ENCODE measurements around the gene RIN3.

DNA sequence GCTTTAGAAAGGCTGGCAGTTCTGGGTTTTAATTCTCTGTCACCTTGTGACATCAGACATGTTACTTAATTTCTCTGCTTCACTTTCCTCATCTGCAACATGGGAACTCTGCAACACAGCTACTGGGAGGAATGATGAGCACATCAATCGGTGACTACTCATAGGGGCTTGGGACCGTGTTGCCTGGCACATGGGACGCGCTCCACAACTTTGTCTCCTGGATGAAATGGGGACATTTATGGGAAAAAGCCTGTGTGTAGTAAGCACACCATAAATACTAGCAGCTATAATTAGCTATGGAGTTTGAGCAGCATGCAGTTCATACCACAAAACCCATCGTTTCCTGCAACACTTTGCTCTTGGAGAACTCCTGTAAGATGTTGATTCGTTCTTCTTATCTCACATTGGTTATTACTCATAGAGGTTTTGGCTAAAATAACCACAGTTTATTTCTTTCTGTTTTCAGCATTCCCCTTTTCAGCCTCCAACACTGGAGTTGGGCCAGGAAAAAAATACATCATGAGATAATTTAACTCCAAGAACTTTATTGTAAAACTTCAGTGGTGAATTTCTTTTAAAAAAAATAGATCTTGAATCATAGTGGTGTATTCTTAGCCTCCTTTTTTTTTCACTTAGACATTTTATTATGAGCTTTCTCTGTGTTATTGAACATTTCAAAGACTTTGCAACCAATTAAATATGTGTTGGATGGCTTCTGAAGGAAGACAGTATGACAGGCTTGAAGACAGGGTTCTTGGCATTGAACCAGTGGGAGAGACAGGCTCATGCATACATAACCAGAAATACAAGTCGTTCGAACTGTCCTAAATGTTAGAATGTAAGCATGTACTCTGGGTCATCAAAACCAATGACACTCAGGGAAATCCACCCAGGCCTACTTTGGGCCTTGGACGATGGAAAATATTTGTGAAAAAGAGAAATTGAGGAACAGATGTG is 72.7 kb downstream of the RIN3 start:
- TF ChIP-seq, protein P1, sequence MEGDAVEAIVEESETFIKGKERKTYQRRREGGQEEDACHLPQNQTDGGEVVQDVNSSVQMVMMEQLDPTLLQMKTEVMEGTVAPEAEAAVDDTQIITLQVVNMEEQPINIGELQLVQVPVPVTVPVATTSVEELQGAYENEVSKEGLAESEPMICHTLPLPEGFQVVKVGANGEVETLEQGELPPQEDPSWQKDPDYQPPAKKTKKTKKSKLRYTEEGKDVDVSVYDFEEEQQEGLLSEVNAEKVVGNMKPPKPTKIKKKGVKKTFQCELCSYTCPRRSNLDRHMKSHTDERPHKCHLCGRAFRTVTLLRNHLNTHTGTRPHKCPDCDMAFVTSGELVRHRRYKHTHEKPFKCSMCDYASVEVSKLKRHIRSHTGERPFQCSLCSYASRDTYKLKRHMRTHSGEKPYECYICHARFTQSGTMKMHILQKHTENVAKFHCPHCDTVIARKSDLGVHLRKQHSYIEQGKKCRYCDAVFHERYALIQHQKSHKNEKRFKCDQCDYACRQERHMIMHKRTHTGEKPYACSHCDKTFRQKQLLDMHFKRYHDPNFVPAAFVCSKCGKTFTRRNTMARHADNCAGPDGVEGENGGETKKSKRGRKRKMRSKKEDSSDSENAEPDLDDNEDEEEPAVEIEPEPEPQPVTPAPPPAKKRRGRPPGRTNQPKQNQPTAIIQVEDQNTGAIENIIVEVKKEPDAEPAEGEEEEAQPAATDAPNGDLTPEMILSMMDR (conservative IDR thresholded peaks at IDR 0.05), result no peak
- no peak for TF ChIP-seq EZH2 (IDR thresholded peaks at IDR 0.05; ENCODE audit: low read depth)
